AML-193 (cell line): Measurements from ENCODE around the gene LCN6.
A peak's percentile ranks its signal among the peaks of the same experiment; 100 is the strongest.
"Not testable (repeated sequence)": the region's sequence is repeated elsewhere in the genome, so short reads cannot be mapped to it uniquely, and the experiment has no call there.

Source experiments
- DNase-seq, 2 experiments: peaks; one replicate each; lab custom pipeline; 2025; lab: John Stamatoyannopoulos, UW

LCN6 gene

GRCh38 chr9:136710543-136710942 lies 37.8 kb downstream of the LCN6 start:
- no peak for DNase-seq

- no peak for DNase-seq
These were observed 38.7 kb downstream of the LCN6 start for GRCh38 chr9:136709454-136710109.

- DNase-seq, result no peak
These were observed 40.3 kb downstream of the LCN6 start for GRCh38 chr9:136707849-136708517.

- no peak for DNase-seq
These were observed 41.3 kb downstream of the LCN6 start for GRCh38 chr9:136707011-136707410.

- no peak for DNase-seq
These were observed 42.8 kb downstream of the LCN6 start for GRCh38 chr9:136705564-136705963.

- DNase-seq, result not testable (repeated sequence)
These were observed 43.6 kb downstream of the LCN6 start for GRCh38 chr9:136704741-136705140.

GRCh38 chr9:136703276-136703860 lies 45.0 kb downstream of the LCN6 start:
- DNase-seq, result no peak

- DNase-seq, result no peak
These were observed 46.7 kb downstream of the LCN6 start for GRCh38 chr9:136701668-136702053.

- no peak for DNase-seq
These were observed 47.2 kb downstream of the LCN6 start for GRCh38 chr9:136700959-136701667.

GRCh38 chr9:136700304-136700703 lies 48.0 kb downstream of the LCN6 start:
- DNase-seq, result no peak

- no peak for DNase-seq
These were observed 49.6 kb downstream of the LCN6 start for GRCh38 chr9:136698635-136699246.

- DNase-seq, result peak; percentile 88 to 89
These were observed 50.4 kb downstream of the LCN6 start for GRCh38 chr9:136697821-136698526.

- DNase-seq, result no peak
These were observed 51.0 kb downstream of the LCN6 start for GRCh38 chr9:136697146-136697820.

GRCh38 chr9:136696502-136696901 lies 51.8 kb downstream of the LCN6 start:
- no peak for DNase-seq

GRCh38 chr9:136695955-136696354 lies 52.4 kb downstream of the LCN6 start:
- no peak for DNase-seq

- DNase-seq, result no peak
These were observed 52.9 kb downstream of the LCN6 start for GRCh38 chr9:136695435-136695895.

GRCh38 chr9:136694872-136695247 lies 53.5 kb downstream of the LCN6 start:
- no peak for DNase-seq

GRCh38 chr9:136694163-136694871 lies 54.0 kb downstream of the LCN6 start:
- DNase-seq, result peak in 1 of 2 experiments; percentile 25
